ENCODE results near the gene ZNF416. TPM values are rescaled to one million over a fixed set of nuclear protein-coding genes. Genes with fewer than 3 reads are reported as not detected.

ZNF416 gene
- total RNA-seq, 2 donors from 2014 or later = 4.8 to 5.6 TPM

DNA sequence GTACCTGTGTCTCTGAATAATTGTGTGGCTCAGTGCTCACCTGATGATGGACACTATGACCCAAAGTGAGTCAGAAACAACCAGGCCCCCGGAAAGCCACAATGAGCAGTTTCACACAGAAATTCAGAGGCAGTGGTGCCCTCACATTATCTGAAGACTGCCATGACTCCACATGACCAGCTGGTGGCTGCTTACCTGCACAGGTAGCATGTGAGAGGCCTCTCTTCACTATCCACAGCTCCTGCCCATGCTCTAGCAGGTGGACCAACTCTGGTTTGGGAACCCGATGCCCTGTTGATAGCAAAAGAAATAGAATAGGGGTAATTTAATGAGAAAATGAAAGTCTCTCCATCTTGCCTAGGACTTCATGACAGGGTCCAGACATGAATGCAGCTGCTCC lies 26.3 kb downstream of the ZNF416 start:
- Histone ChIP-seq H3K36me3 (peaks cover 26 to 54% of the 10 kb centered on the region in 2 donors), H3K4me1 (replicated peaks) (no peaks in the 10 kb centered on the region), H3K9me3 (no peaks in the 10 kb centered on the region), H3K27ac (no peak overlapping the region), H3K4me3 (no peak overlapping the region), H3K27me3 (replicated peaks; ENCODE audit: insufficient read depth) (no peaks in the 10 kb centered on the region)
- WGBS = 96% methylated on average over 2 of the region's 2 CpGs
- intact Hi-C loops (cut with DNase I) = no loop called here
- TF ChIP-seq, protein P1, sequence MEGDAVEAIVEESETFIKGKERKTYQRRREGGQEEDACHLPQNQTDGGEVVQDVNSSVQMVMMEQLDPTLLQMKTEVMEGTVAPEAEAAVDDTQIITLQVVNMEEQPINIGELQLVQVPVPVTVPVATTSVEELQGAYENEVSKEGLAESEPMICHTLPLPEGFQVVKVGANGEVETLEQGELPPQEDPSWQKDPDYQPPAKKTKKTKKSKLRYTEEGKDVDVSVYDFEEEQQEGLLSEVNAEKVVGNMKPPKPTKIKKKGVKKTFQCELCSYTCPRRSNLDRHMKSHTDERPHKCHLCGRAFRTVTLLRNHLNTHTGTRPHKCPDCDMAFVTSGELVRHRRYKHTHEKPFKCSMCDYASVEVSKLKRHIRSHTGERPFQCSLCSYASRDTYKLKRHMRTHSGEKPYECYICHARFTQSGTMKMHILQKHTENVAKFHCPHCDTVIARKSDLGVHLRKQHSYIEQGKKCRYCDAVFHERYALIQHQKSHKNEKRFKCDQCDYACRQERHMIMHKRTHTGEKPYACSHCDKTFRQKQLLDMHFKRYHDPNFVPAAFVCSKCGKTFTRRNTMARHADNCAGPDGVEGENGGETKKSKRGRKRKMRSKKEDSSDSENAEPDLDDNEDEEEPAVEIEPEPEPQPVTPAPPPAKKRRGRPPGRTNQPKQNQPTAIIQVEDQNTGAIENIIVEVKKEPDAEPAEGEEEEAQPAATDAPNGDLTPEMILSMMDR (IDR thresholded peaks at IDR 0.05) = no peak
- TF ChIP-seq POLR2A (IDR thresholded peaks at IDR 0.05) (no peak), POLR2AphosphoS5 (IDR thresholded peaks at IDR 0.05) (no peak)
- no peak for DNase-seq (ENCODE audit: low spot score)

DNA sequence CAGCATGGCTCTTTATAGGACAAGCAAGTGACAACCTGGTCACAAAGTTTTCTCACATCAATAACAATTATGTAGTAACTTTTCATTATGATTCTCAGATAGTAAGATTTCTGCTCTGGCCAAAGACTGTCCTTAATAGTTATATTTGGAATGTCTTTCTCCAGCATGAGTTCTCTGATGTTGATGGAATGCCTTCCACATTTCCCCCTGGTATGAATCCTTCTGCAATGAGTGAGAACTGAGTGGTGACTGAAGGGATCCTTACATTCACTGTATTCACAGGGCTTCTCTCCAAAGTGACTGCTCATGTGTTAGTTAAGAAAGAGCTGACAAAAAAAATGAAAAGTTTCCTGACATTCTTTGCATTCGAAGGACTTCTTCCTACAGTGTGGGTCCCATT lies 32.2 kb downstream of the ZNF416 start:
- H3K4me3 ChIP-seq = no peak overlapping the region
- intact Hi-C loops (cut with DNase I) = no loop called here
- peaks cover 29 to 46% of the 10 kb centered on the region in 2 donors for H3K36me3 ChIP-seq
- no peak overlapping the region for H3K27ac ChIP-seq
- no peak for DNase-seq (ENCODE audit: low spot score)
- peaks cover 8% of the 10 kb centered on the region for H3K9me3 ChIP-seq
- no peaks in the 10 kb centered on the region for H3K4me1 ChIP-seq (replicated peaks)
- WGBS = 95% methylated on average over 1 of the region's 1 CpG
- H3K27me3 ChIP-seq (replicated peaks; ENCODE audit: insufficient read depth) = no peaks in the 10 kb centered on the region
- no peak for TF ChIP-seq POLR2AphosphoS5 (IDR thresholded peaks at IDR 0.05)
- TF ChIP-seq, protein P1 (IDR thresholded peaks at IDR 0.05) = no peak

DNA sequence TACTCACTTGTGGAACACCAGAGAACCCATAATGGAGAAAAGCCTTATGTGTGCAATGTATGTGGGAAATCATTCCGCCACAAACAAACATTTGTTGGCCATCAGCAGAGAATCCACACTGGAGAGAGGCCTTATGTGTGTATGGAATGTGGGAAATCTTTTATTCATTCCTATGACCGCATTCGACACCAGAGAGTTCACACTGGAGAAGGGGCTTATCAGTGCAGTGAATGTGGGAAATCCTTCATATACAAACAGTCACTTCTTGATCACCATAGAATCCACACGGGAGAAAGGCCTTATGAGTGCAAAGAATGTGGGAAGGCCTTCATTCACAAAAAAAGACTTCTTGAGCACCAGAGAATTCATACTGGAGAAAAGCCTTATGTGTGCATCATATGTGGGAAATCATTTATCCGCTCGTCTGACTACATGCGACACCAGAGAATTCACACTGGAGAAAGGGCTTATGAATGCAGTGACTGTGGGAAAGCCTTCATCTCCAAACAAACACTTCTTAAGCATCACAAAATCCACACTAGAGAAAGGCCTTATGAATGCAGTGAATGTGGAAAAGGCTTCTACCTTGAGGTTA lies 40.7 kb downstream of the ZNF416 start:
- DNase-seq (ENCODE audit: low spot score) = no peak
- Histone ChIP-seq H3K27me3 (replicated peaks; ENCODE audit: insufficient read depth) (no peaks in the 10 kb centered on the region), H3K9me3 (peaks cover 10% of the 10 kb centered on the region), H3K27ac (no peak overlapping the region), H3K4me1 (replicated peaks) (no peaks in the 10 kb centered on the region), H3K36me3 (peaks cover 31 to 41% of the 10 kb centered on the region in 2 donors), H3K4me3 (no peak overlapping the region)
- TF ChIP-seq POLR2A (IDR thresholded peaks at IDR 0.05) (no peak), POLR2AphosphoS5 (IDR thresholded peaks at IDR 0.05) (no peak)
- TF ChIP-seq, protein P1 (IDR thresholded peaks at IDR 0.05) = no peak
- intact Hi-C loops (cut with DNase I) = no loop called here
- 98% methylated on average over 7 of the region's 7 CpGs for WGBS

DNA sequence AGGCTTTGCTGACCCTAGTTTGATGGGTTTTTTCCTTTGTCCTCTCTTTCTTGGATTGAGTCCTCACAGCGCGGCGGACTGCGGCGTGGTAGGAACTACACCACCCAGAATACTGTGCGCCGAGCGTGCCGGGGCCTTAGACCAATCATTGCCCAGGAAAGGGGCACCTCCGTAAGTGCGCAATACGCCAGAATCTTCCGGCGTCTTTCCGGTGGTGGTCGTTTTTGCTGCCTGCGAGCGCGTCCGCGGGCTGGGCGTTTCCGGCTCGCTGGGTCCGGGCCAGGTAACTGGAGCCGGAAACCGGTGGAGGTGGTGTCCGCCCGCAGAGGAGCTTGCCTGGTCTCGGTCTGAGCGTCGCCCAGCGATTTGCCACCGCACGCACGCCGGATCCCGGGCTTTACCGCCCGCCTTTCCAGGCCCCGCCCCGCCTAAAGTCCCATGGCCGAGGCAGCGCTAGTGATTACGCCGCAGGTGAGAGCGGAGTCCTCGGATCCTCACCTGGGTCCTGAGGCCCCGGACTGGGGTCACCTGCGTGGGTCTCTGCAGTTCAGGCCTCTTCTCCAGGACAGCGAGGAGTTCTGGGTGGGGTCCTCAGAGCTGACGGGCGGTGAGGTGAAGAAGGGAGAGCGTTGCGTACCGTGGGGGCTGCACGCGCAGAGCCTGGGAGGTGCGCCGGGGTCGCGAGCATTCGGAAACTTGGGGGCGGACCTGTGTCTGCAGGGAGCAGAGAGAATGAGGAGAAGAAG lies 51.4 kb downstream of the ZNF416 start, which contains the start of gene ZNF549:
Gene ZNF549 (plus strand): TSS at position 221 of the 746 bp plus-strand sequence. CDS start 218 bp downstream, at position 439.
- TF ChIP-seq, protein P1 (IDR thresholded peaks at IDR 0.05) = peak in 2 of 4 experiments; percentile 28 to 29
- TF ChIP-seq POLR2A (IDR thresholded peaks at IDR 0.05) = no peak
- TF ChIP-seq POLR2AphosphoS5 (IDR thresholded peaks at IDR 0.05) = peak; percentile 97
- Histone ChIP-seq H3K4me3 (peak within 1 kb of the TSS; percentile 72 to 85), H3K27ac (peak within 1 kb of the TSS; percentile 78 to 80), H3K4me1 (replicated peaks) (no peaks in the 10 kb centered on the region), H3K9me3 (no peaks in the 10 kb centered on the region), H3K27me3 (replicated peaks; ENCODE audit: insufficient read depth) (no peaks in the 10 kb centered on the region), H3K36me3 (peaks cover 0 to 4% of the 10 kb centered on the region in 2 donors)
- DNase-seq (ENCODE audit: low spot score) = peak; percentile 92
- intact Hi-C loops (cut with DNase I) = no loop called here
- 2% methylated on average over 64 of the region's 64 CpGs for WGBS

Other genes with a start within 250 kb of the ZNF416 start
- gene ZNF304, start 227.6 kb downstream of the ZNF416 start, total RNA-seq = 10 to 100 TPM; 11.9 to 13.2 TPM
- gene TRAPPC2B, start 215.4 kb downstream of the ZNF416 start, total RNA-seq = 10 to 100 TPM; 14.0 to 24.7 TPM
- 1 to 10 TPM; 4.3 to 8.2 TPM for gene ZNF547, start 215.4 kb downstream of the ZNF416 start, total RNA-seq
- gene ZNF548, start 189.1 kb downstream of the ZNF416 start, total RNA-seq = 10 to 100 TPM; 20.4 to 27.4 TPM
- 10 to 100 TPM; 10.8 to 14.5 TPM for gene ZNF17, start 167.8 kb downstream of the ZNF416 start, total RNA-seq
- 1 to 10 TPM; 5.5 to 8.6 TPM for gene ZNF749, start 143.6 kb downstream of the ZNF416 start, total RNA-seq
- gene VN1R1, start 121.8 kb downstream of the ZNF416 start, total RNA-seq = 1 to 10 TPM in 1 of 2 donors, under 1 TPM in 1; 0.96 to 4.8 TPM
- gene ZNF772, start 101.3 kb downstream of the ZNF416 start, total RNA-seq = 10 to 100 TPM; 15.2 to 37.9 TPM
- 10 to 100 TPM; 15.4 to 16.0 TPM for gene ZNF419, start 91.2 kb downstream of the ZNF416 start, total RNA-seq
- 10 to 100 TPM; 17.9 to 20.3 TPM for gene ZNF773, start 79.0 kb downstream of the ZNF416 start, total RNA-seq
- gene ZNF549, start 51.6 kb downstream of the ZNF416 start, total RNA-seq = 10 to 100 TPM in 1 of 2 donors, 1 to 10 TPM in 1; 7.4 to 11.7 TPM
- gene ZNF550, start 19.0 kb downstream of the ZNF416 start, total RNA-seq = 10 to 100 TPM in 1 of 2 donors, 1 to 10 TPM in 1; 8.5 to 12.8 TPM
- gene ZIK1, start 5.2 kb upstream of the ZNF416 start, total RNA-seq = 1 to 10 TPM; 5.3 to 8.5 TPM
- gene ZNF530, start 21.0 kb upstream of the ZNF416 start, total RNA-seq = 1 to 10 TPM; 1.5 to 7.4 TPM
- 10 to 100 TPM; 18.3 to 25.8 TPM for gene ZNF134, start 35.3 kb upstream of the ZNF416 start, total RNA-seq
- gene ZNF211, start 54.3 kb upstream of the ZNF416 start, total RNA-seq = 10 to 100 TPM in 1 of 2 donors, 1 to 10 TPM in 1; 8.9 to 23.3 TPM
- not detected for gene ZSCAN4, start 90.0 kb upstream of the ZNF416 start, total RNA-seq
- gene ZNF551, start 103.1 kb upstream of the ZNF416 start, total RNA-seq = 10 to 100 TPM in 1 of 2 donors, 1 to 10 TPM in 1; 7.5 to 14.3 TPM
- 1 to 10 TPM; 2.7 to 5.6 TPM for gene ZNF154, start 130.3 kb upstream of the ZNF416 start, total RNA-seq
- gene ZNF671, start 148.7 kb upstream of the ZNF416 start, total RNA-seq = 1 to 10 TPM; 8.5 to 8.9 TPM
- gene ZNF776, start 167.9 kb upstream of the ZNF416 start, total RNA-seq = 10 to 100 TPM; 20.1 to 22.5 TPM
- gene ZNF586, start 190.8 kb upstream of the ZNF416 start, total RNA-seq = 10 to 100 TPM; 15.4 to 34.8 TPM
- gene ZNF552, start 236.0 kb upstream of the ZNF416 start, total RNA-seq = 10 to 100 TPM; 22.0 to 54.9 TPM